ENCODE measurements around the gene PPP3CA.
"Not testable (repeated sequence)": the region's sequence is repeated elsewhere in the genome, so short reads cannot be mapped to it uniquely, and the experiment has no call there.

PPP3CA gene

DNA sequence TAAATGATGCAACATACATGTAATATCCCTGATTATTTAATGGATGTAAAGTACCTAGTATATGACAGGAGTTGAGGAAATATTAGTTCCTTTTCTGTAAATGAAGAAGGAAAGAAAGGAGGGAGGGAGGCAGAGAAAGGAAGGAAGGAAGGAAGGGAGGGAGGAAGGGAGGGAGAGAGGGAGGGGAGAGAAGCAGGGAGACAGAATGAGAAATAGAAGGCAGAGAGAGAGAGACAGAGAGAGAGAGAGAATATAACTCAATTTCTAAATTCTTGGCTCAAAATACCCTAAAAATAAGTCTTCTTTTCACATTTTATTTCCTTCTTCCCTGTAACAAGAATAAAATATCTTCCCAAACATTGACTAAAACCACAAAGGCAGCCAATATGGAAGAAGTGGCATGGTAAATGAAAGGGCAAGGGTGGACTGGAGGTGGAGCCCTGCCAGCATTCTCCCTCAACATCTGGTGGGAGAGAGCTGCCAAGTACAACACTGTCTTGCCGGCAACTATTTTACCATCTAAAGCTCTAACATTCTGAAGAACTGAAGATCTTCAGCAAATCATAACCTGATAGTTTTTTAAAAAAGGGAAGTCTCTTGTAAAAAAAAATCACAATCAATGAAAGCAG, 245.1 kb downstream of the PPP3CA start:
- DNase-seq (ENCODE audit: low read depth in 2 of 2), result no peak

GRCh38 chr4:101101072-101101471, 246.3 kb downstream of the PPP3CA start:
- no peak for DNase-seq (ENCODE audit: low read depth in 2 of 2)

GRCh38 chr4:101098666-101099400, 248.5 kb downstream of the PPP3CA start:
- no peak for DNase-seq (ENCODE audit: low read depth in 2 of 2)

- not testable (repeated sequence) for DNase-seq (ENCODE audit: low read depth in 2 of 2)
Observed at GRCh38 chr4:101092609-101093008, 254.7 kb downstream of the PPP3CA start.

GRCh38 chr4:101089168-101089567, 258.2 kb downstream of the PPP3CA start:
- DNase-seq (ENCODE audit: low read depth in 2 of 2), result no peak

DNA sequence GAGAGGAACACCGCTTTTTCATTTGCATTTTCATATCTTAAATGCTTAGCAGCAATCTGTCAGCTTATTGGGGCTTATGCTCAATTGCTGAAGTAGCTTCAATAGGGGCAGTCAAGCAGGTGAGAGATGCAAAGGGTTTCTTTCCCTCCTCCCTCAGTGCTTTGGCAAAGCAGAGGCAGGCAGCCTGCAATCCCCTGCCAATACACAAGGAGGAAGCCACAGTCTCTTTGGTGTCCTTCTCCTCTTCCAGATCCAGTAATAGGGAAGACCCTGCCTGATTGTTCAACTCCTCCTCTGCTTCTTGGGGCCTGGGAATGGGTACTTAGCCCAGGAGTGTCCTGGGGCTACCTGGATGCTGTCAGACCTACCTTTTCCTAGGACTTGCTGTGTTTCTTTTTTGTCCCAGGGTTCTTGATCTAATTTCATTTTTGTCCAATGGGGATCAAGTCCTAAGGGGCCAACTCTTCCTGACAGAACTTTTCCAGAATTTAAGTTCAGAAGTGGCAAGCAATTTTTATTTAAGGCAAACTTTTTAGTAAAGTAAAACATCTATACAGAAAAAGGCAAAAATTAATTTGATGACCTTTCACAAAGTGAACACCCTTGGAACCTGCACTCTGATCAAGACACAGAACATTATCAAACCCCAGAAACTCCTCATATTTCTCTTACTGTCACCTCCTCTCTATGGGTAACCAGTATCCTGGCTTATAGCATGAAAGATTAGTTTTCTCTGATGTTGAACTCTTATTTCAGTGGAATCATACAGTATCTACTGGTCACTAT, 260.3 kb downstream of the PPP3CA start:
- no peak for DNase-seq (ENCODE audit: low read depth in 2 of 2)

GRCh38 chr4:101083131-101083530, 264.2 kb downstream of the PPP3CA start:
- no peak for DNase-seq (ENCODE audit: low read depth in 2 of 2)

DNA sequence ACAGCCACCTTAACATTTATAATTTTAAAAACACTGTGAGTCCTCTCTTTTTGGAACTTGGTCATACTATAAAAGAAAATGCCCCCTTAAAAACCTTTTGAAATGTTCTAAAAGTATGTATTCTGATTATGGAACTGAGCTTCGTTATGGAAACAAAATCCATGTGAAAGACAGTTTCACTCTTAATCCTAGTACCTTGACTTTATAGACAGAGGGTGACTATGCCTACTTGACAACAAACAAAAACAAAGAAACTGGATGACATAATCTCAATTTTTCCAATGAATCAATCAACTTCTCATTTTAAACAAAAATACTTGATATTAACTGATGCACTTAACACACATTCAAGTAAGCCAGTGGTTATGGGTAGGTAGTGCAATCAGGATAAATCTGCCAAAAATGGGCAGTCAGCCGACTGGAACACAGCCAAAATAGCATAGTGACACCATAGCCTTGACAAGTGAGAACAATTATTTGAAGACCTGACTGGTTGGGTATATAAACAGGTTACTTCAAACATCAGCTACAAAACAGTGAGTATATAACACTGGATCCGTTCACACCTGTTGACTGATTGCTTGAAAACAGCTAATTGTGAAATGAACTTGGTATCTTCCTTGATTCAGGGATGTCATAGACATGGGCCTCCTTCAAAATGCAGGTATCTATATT, 265.5 kb downstream of the PPP3CA start:
- DNase-seq (ENCODE audit: low read depth in 2 of 2), result no peak

DNA sequence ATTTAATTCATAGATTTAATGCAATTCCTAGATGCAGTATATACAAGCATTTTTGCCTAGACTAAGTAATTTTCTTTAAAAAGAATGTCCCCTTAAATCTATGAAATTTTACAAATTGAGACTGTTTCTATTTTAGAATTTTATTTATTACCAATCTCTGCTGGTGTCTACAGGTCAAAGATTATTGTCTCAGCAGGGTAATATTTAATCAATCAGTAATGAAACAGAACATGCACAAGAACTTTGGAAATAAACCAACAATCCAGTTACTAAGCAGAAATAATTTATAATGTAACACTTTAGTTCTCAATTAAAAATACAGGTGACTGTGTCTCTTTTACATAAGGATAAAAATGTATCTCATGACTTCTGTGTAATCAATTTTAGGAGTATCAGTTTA, 266.2 kb downstream of the PPP3CA start:
- no peak for DNase-seq (ENCODE audit: low read depth in 2 of 2)

GRCh38 chr4:101078950-101079349, 268.4 kb downstream of the PPP3CA start:
- no peak for DNase-seq (ENCODE audit: low read depth in 2 of 2)

GRCh38 chr4:101076032-101076431, 271.3 kb downstream of the PPP3CA start:
- no peak for DNase-seq (ENCODE audit: low read depth in 2 of 2)

GRCh38 chr4:101075536-101075935, 271.8 kb downstream of the PPP3CA start:
- DNase-seq (ENCODE audit: low read depth in 2 of 2), result no peak

GRCh38 chr4:101074326-101074725, 273.0 kb downstream of the PPP3CA start:
- no peak for DNase-seq (ENCODE audit: low read depth in 2 of 2)

DNA sequence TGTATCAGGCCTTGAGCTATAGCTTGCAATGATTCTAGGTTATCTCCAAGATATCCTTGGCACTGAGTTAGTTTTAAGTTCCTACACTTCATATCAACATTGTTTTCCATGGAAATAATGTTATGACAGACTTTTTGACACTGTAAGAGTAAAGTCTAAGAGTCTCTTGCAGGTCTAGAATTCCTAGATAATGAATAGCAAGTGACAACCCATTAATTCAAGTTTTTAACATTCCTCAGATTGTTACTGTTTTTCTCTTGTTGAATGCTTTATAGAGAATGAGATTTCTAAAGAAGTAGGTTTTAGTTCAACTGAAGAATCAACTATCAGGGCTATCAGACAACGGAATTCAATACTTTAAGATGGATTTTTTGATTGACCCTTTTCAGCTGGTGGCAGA, 276.1 kb downstream of the PPP3CA start:
- DNase-seq (ENCODE audit: low read depth in 2 of 2), result no peak

- DNase-seq (ENCODE audit: low read depth in 2 of 2), result no peak
Observed at GRCh38 chr4:101068115-101068514, 279.2 kb downstream of the PPP3CA start.

DNA sequence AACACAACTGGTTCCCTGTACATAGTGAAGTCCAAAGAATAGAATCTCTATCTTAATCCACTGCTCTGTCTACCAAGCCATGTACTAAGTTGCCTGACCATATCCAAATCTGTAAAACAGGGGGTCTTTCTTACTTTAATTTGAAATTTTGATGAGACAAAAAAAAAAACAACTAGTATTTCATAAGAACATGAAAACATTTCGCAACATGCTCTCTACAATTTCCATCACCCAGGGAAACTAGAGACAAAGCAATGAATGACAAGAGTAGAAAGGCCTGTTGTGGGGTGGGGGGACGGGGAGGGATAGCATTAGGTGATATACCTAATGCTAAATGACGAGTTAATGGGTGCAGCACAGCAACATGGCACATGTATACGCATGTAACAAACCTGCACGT, 279.9 kb downstream of the PPP3CA start:
- DNase-seq (ENCODE audit: low read depth in 2 of 2), result no peak

GRCh38 chr4:101066626-101067170, 280.6 kb downstream of the PPP3CA start:
- no peak for DNase-seq (ENCODE audit: low read depth in 2 of 2)

DNA sequence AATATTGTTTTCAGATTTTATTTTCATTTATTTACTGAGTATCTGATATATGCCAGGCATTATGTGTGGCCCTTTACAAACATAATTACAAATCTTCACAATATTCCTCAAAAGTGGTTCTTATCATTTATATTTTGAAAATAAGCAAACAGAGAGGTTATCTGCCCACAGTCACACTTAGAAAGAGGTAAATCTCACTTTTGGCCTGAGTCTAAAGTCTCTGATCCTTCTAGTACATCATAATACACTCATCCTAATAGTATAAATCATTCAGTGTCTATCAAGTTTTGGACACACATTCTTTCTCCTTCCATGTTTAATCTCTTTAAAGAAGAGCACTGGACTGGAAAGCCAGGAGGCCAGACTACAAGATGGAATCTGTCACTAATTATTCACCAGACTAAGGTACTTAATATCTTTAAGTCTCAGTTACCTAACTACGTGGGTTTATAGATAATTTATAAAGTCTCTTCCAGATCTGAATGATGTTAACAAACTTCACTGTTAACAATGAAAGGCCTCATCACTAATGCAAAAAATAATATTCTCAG, 281.3 kb downstream of the PPP3CA start:
- DNase-seq (ENCODE audit: low read depth in 2 of 2), result no peak

GRCh38 chr4:101065346-101065745, 282.0 kb downstream of the PPP3CA start:
- no peak for DNase-seq (ENCODE audit: low read depth in 2 of 2)

DNA sequence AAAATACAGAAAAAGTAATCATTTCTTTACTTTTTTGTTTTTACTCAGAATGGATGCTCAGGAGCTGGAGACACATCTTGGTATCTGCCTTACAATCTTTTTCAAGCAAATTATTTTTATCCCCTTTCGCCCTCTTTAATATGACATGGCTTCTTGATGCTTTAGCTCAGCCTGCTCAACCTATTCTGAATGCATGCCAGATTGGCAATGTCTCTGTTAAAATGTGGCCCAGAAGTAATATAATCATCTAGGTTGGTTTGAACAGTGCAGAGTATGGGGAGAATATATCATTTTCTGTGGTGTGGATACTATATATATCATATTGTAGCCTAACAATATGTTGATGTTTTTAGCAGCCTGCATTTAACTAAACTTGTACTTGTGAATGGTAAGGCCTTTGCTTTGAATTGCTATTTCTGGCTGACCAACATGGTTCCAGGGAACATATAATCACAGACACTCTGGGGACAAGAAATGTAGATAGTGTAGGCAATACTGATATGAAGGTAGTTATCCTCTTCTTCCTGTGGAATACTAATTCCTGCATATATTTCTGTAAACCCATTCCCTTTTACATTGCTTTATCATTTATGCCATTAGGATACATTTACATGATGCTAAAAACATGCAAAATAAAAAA, 282.7 kb downstream of the PPP3CA start:
- DNase-seq (ENCODE audit: low read depth in 2 of 2), result no peak

GRCh38 chr4:101055392-101055791, 291.9 kb downstream of the PPP3CA start:
- DNase-seq (ENCODE audit: low read depth in 2 of 2), result no peak

Measured in stimulated activated CD8-positive, alpha-beta memory T cell treated with anti-CD3 and anti-CD28 coated beads, Interleukin-15, amount 100 ng/mL, for 4 hours (primary cell).